Ishikawa (cell line): ENCODE results near the gene BGLAP.

Experiments used
- CREB1 ChIP-seq: IDR thresholded peaks from 2 replicates; pipeline ENCODE4 v1.6.1; 2012; ENCODE audit warnings: low read depth
- EP300 ChIP-seq: IDR thresholded peaks from 2 replicates; pipeline ENCODE4 v1.6.1; 2012; ENCODE audit warnings: borderline replicate concordance
- NFIC ChIP-seq: IDR thresholded peaks from 2 replicates; pipeline ENCODE4 v1.6.1; 2012
- TEAD4 ChIP-seq: IDR thresholded peaks from 2 replicates; pipeline ENCODE4 v1.6.1; 2012
- YY1 ChIP-seq: IDR thresholded peaks from 2 replicates; pipeline ENCODE4 v1.6.1; 2012; ENCODE audit warnings: low read depth
- TF ChIP-seq, protein P1 (sequence below): IDR thresholded peaks from 2 replicates; pipeline ENCODE4 v1.6.1; 2012
- TF ChIP-seq, protein P2 (sequence below): IDR thresholded peaks from 2 replicates; pipeline ENCODE4 v1.6.1; 2012; ENCODE audit warnings: low read depth, mild to moderate bottlenecking

- TF ChIP-seq EP300, result no peak
- TF ChIP-seq, protein P1, sequence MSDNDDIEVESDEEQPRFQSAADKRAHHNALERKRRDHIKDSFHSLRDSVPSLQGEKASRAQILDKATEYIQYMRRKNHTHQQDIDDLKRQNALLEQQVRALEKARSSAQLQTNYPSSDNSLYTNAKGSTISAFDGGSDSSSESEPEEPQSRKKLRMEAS, result no peak
- TF ChIP-seq, protein P2, sequence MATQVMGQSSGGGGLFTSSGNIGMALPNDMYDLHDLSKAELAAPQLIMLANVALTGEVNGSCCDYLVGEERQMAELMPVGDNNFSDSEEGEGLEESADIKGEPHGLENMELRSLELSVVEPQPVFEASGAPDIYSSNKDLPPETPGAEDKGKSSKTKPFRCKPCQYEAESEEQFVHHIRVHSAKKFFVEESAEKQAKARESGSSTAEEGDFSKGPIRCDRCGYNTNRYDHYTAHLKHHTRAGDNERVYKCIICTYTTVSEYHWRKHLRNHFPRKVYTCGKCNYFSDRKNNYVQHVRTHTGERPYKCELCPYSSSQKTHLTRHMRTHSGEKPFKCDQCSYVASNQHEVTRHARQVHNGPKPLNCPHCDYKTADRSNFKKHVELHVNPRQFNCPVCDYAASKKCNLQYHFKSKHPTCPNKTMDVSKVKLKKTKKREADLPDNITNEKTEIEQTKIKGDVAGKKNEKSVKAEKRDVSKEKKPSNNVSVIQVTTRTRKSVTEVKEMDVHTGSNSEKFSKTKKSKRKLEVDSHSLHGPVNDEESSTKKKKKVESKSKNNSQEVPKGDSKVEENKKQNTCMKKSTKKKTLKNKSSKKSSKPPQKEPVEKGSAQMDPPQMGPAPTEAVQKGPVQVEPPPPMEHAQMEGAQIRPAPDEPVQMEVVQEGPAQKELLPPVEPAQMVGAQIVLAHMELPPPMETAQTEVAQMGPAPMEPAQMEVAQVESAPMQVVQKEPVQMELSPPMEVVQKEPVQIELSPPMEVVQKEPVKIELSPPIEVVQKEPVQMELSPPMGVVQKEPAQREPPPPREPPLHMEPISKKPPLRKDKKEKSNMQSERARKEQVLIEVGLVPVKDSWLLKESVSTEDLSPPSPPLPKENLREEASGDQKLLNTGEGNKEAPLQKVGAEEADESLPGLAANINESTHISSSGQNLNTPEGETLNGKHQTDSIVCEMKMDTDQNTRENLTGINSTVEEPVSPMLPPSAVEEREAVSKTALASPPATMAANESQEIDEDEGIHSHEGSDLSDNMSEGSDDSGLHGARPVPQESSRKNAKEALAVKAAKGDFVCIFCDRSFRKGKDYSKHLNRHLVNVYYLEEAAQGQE, result no peak
- TF ChIP-seq YY1, result peak; percentile 98
- TF ChIP-seq TEAD4, result no peak
- TF ChIP-seq NFIC, result no peak
- TF ChIP-seq CREB1, result peak; percentile 48
Observed at GRCh38 chr1:156193488-156194299, 48.3 kb upstream of the BGLAP start, which contains the start of gene SLC25A44.
